Activated T-cell treated with anti-CD3 and anti-CD28 coated beads, Interleukin-2, amount 50 U/mL, for 72 hours (primary cell): ENCODE measurements around the gene MYO9B. TPM values are rescaled to one million over a fixed set of nuclear protein-coding genes. Genes with fewer than 3 reads are reported as not detected.
A peak's percentile ranks its signal among the peaks of the same experiment; 100 is the strongest.

Experiments
- ATAC-seq, 2 donors: fragments of 150-1000 bp; cut with Tn5 transposase; replicated peaks in 1 of 2; 2 replicates each; pipeline ENCODE4 v1.10.0; 2021; ENCODE audit warnings: moderate library complexity in 2 of 2, mild to moderate bottlenecking in 1 of 2
- DNase-seq, 2 donors: peaks; one replicate each; pipeline ENCODE4 v3.0.0; 2021 to 2022; ENCODE audit warnings: mixed read lengths in 1 of 2
- H3K27ac Mint-ChIP-seq: one replicate; pipeline ENCODE4 v1.8.0; 2022; ENCODE audit warnings: mild to moderate bottlenecking, moderate library complexity, mixed read lengths
- H3K27me3 Mint-ChIP-seq: one replicate; pipeline ENCODE4 v1.8.0; 2022; ENCODE audit warnings: low read depth, mixed read lengths
- H3K36me3 Mint-ChIP-seq, 2 donors: one replicate each; pipeline ENCODE4 v1.8.0; 2022; ENCODE audit warnings: mixed read lengths in 2 of 2, mild to moderate bottlenecking in 1 of 2; ENCODE audit not compliant: insufficient read depth in 2 of 2
- H3K4me1 Mint-ChIP-seq: one replicate; pipeline ENCODE4 v1.8.0; 2022; ENCODE audit warnings: low read depth, mixed read lengths
- H3K4me3 Mint-ChIP-seq, 2 donors: one replicate each; pipeline ENCODE4 v1.8.0; 2022; ENCODE audit warnings: mild to moderate bottlenecking in 2 of 2, mixed read lengths in 2 of 2, moderate library complexity in 2 of 2
- H3K9me3 Mint-ChIP-seq, 2 donors: one replicate each; pipeline ENCODE4 v1.8.0; 2022; ENCODE audit warnings: mixed read lengths in 2 of 2
- total RNA-seq, 2 donors: library from RNA; stranded (reverse); gene quantifications; one replicate each; pipeline ENCODE4 v1.2.3, GENCODE V29; 2022

Gene MYO9B
- total RNA-seq, 2 donors from 2014 or later = 106 to 135 TPM

DNA sequence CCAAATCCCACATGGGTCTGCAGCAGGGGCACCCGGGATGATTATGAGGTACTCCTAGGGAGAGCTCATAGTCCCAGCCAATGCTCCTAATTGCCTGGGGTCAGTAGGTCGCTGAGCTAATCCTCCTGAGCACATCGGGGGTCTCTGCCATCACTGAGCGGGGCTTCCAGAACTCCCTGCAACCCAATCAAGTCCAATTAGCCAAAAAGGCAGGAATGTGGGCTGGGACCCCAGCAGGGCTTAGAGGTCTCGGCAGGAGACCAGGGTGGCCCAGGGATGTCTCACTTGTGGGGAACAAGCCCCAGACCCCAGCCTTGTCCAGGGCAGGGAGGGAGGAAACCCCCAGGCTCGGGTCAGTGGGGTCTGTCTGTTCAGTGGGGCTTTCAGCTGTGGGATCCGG, 31.8 kb upstream of the MYO9B start:
- Mint-ChIP-seq H3K9me3 (no peaks in the 10 kb centered on the region), H3K27me3 (no peaks in the 10 kb centered on the region), H3K4me3 (no peak overlapping the region), H3K36me3 (no peaks in the 10 kb centered on the region), H3K4me1 (no peaks in the 10 kb centered on the region), H3K27ac (no peak overlapping the region)
- ATAC-seq = no peak
- no peak for DNase-seq

DNA sequence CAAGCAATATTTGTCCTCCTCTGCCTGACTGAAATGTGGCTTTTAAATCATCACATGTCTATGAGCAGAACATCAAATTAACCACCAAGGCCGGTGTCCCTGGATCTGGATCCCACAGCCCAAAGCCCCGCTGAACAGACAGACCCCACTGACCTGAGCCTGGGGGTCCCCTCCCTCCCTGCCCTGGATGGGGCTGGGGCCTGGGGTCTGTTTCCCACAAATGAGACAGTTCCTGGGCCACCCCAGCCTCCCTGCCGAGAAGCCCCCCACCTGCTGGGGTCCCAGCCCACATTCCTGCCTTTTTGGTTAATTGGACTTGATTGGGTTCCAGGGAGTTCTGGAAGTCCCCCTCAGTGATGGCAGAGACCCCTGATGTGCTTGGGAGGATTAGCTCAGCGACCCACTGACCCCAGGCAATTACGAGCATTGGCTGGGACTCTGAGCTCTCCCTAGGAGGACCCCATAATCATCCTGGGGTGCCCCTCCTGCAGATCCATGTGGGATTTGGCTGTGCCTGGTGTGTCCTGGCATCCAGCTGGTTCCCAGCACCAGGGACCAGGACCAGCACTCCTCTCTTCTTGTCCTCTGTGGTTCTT, 29.6 kb upstream of the MYO9B start:
- Mint-ChIP-seq H3K4me1 (no peaks in the 10 kb centered on the region), H3K4me3 (no peak overlapping the region), H3K27ac (no peak overlapping the region), H3K9me3 (no peaks in the 10 kb centered on the region), H3K27me3 (no peaks in the 10 kb centered on the region), H3K36me3 (peaks cover 0 to 2% of the 10 kb centered on the region in 2 donors)
- ATAC-seq = no peak
- DNase-seq = no peak

DNA sequence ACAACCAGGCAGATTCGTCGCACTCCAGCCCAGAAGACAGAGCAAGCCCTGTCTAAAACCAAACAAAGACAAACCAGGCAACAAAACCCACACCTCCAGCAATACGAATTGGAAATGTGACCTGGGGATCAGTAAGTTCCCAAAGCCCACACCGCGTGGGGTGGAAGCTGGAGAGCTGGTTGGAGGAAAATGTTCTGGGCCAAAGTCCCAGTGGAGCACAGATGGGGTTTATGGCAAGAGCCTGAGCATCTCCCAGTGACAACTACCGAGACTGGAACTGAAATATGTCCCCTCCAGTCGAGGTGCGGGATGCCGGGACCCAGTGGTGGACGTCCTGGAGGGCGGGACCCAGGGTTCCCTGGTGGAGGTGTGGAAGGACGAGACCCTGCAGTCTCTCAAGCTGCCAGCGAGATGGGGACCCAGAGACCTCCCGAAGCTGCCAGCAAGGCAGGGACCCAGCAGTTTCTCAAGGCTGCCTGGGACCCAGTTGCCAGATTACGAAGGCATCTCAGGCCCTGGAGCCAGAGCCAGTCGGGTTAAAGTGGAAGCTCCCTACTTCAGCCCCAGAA, 26.6 kb upstream of the MYO9B start:
- Mint-ChIP-seq H3K4me1 (no peaks in the 10 kb centered on the region), H3K9me3 (no peaks in the 10 kb centered on the region), H3K27me3 (no peaks in the 10 kb centered on the region), H3K36me3 (peaks cover 0 to 12% of the 10 kb centered on the region in 2 donors), H3K27ac (no peak overlapping the region), H3K4me3 (no peak overlapping the region)
- DNase-seq = no peak
- ATAC-seq = no peak

DNA sequence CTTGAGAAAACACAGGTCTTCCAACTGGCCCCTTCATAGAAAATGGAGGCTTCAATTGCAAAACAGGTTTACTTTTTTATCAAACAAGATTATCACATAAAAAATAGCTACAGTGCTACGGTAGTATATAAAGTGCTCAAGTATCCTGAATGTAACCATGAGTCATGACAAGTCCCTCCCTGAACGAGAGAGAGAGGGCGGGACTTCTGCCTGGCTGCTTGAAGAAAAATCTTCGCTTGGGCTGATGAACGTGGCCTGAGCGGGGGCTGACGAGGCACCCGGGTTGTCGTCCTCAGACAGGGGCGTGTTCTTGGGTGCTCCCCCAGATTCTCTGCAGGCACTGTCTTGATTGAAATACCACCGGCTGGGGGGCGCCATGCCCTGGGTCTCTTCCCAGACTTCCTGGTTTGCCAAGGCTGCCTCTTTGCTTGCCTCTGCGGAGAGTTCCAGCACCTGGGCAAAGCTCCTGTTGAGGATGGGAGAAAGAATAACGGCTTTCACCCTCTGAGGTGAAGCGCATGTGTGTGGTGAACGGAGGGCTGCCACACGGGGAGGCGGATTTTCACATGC, 25.8 kb upstream of the MYO9B start:
- Mint-ChIP-seq H3K9me3 (no peaks in the 10 kb centered on the region), H3K27me3 (no peaks in the 10 kb centered on the region), H3K4me3 (no peak overlapping the region), H3K27ac (no peak overlapping the region), H3K36me3 (peaks cover 0 to 12% of the 10 kb centered on the region in 2 donors), H3K4me1 (no peaks in the 10 kb centered on the region)
- DNase-seq (no peak), ATAC-seq (no peak)

DNA sequence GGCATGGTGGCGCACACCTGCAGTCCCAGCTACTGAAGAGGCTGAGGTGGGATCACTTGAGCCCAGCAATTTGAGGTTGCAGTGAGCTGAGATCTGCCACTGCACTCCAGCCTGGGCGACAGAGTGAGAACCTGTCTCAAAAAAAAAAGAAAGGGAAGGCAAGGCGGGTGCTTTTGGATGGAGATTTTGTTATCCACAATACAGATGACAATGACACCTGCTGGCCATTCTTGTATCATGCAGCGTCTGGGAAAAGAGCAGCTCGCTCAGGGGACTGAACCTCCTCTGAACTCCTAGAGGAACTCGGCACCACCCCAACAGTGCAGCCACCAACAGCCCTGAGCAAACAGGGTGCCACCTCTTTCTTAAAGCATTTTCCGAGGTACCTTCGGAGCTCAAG, 23.1 kb upstream of the MYO9B start:
- Mint-ChIP-seq H3K9me3 (no peaks in the 10 kb centered on the region), H3K27ac (no peak overlapping the region)
- no peak for ATAC-seq

DNA sequence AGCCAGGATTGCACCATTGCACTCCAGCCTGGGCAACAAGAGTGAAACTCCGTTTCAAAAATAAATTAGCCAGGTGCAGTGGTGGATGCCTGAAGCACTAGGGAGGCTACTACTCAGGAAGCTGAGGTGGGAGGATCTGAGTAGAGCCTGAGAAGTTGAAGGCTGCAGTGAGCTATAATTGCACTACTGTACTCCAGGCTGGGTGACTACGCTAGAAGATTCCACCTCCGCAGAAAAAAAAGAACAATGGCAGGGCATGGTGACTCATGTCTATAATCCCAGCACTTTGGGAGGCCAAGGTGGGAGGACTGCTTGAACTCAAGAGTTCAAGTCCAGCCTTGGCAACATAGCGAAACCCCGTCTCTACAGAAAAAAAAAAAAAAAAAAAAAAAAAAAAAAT, 20.8 kb upstream of the MYO9B start:
- H3K27me3 Mint-ChIP-seq = no peaks in the 10 kb centered on the region

More for the DNA sequence above, 23.1 kb upstream of the MYO9B start:
- Mint-ChIP-seq H3K4me3 (no peak overlapping the region), H3K36me3 (peaks cover 0 to 12% of the 10 kb centered on the region in 2 donors), H3K4me1 (no peaks in the 10 kb centered on the region), H3K27me3 (no peaks in the 10 kb centered on the region)
- no peak for DNase-seq

DNA sequence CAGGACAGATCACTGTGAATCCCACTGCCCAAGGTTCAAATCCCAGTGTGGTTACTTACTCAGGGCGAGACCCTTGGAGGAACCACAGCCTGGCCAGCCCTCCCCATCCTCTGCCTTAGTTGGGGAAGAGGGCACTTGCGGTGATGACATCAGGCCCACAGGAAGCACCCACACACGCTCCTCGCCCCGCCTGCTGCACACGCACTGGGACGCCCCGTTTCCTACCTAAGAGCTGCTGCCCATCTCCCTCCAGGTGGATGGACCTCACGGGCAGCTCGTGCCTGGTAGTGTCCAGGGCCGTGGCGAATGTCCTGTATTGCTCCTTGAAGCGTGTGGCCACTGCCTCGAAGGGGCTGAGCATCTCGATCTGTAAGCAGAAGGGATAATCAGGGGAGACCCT, 19.9 kb upstream of the MYO9B start:
- ATAC-seq = no peak
- DNase-seq = no peak
- Mint-ChIP-seq H3K9me3 (no peaks in the 10 kb centered on the region), H3K27ac (no peak overlapping the region), H3K27me3 (no peaks in the 10 kb centered on the region), H3K36me3 (peaks cover 5 to 26% of the 10 kb centered on the region in 2 donors), H3K4me3 (no peak overlapping the region), H3K4me1 (peaks cover 4% of the 10 kb centered on the region)

More for the DNA sequence above, 20.8 kb upstream of the MYO9B start:
- peaks cover 5 to 22% of the 10 kb centered on the region in 2 donors for H3K36me3 Mint-ChIP-seq
- H3K27ac Mint-ChIP-seq = no peak overlapping the region
- H3K9me3 Mint-ChIP-seq = no peaks in the 10 kb centered on the region
- no peak for ATAC-seq
- H3K4me1 Mint-ChIP-seq = no peaks in the 10 kb centered on the region
- no peak overlapping the region for H3K4me3 Mint-ChIP-seq
- no peak for DNase-seq

DNA sequence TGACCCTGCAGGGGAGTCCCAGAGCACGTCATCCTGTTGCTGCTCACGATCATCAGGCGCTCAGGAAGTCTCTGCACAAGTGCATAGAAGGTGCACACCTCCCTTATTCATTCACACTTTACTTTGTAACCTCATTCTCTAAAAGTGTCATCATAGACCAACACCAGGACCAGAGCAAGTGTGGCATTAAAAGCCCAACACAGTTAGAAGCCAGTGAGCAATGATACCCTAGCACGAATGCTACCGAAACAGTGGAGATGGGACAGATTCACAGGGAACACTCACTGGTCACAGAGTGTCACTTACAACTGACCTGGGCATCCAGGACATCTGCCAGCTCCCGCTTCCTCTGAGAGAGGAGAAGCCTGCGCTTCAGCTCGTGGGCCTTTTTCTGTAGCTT, 17.3 kb upstream of the MYO9B start:
- H3K4me3 Mint-ChIP-seq = no peak overlapping the region
- no peak for ATAC-seq
- no peaks in the 10 kb centered on the region for H3K27me3 Mint-ChIP-seq
- H3K4me1 Mint-ChIP-seq = peaks cover 12% of the 10 kb centered on the region
- H3K27ac Mint-ChIP-seq = no peak overlapping the region
- peaks cover 8 to 18% of the 10 kb centered on the region in 2 donors for H3K36me3 Mint-ChIP-seq
- H3K9me3 Mint-ChIP-seq = no peaks in the 10 kb centered on the region
- no peak for DNase-seq

DNA sequence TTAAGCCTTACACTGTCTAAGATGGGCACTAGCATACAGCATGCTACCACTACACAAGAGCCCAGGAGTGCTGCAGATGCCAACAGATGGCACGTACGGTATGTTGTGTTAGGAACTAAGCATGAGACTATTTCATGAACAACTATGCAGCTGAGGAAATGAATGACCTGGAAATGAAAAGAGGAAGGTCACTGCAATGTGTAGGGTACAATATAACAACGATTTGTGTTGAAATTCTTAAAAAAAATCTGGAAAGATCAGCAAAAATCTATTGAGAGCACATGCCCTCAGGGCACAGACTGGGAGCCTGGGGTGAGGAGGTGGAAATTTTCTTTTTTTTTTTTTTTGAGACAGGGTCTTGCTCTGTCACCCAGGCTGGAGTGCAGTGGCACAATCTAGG, 14.8 kb upstream of the MYO9B start:
- H3K27me3 Mint-ChIP-seq = no peaks in the 10 kb centered on the region

DNA sequence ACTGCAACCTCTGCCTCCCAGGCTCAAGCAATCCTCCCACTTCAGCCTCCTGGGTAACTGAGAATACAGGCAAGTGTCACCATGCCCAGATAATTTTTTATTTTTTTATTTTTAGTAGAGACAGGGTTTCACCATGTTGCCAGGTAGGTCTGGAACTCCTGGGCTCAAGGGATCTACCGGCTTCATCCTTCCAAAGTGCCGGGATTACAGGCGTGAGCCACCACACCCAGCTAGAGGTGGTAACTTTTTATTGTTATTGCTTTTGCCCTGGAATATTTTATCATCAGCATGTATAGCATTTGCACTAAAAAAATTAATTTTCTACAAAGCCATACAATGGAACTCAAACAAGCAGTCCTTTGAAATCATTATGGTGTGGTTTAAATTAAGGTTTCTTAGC, 14.4 kb upstream of the MYO9B start:
- H3K27me3 Mint-ChIP-seq = no peaks in the 10 kb centered on the region
- peaks cover 8 to 31% of the 10 kb centered on the region in 2 donors for H3K36me3 Mint-ChIP-seq
- peaks cover 42% of the 10 kb centered on the region for H3K4me1 Mint-ChIP-seq
- DNase-seq (no peak), ATAC-seq (no peak)
- no peak overlapping the region for H3K4me3 Mint-ChIP-seq
- H3K9me3 Mint-ChIP-seq = no peaks in the 10 kb centered on the region
- no peak overlapping the region for H3K27ac Mint-ChIP-seq

More for the DNA sequence above, 14.8 kb upstream of the MYO9B start:
- DNase-seq = no peak
- H3K4me1 Mint-ChIP-seq = peaks cover 37% of the 10 kb centered on the region
- H3K9me3 Mint-ChIP-seq = no peaks in the 10 kb centered on the region
- H3K27ac Mint-ChIP-seq = no peak overlapping the region
- H3K4me3 Mint-ChIP-seq = no peak overlapping the region
- ATAC-seq = no peak
- H3K36me3 Mint-ChIP-seq = peaks cover 8 to 30% of the 10 kb centered on the region in 2 donors

DNA sequence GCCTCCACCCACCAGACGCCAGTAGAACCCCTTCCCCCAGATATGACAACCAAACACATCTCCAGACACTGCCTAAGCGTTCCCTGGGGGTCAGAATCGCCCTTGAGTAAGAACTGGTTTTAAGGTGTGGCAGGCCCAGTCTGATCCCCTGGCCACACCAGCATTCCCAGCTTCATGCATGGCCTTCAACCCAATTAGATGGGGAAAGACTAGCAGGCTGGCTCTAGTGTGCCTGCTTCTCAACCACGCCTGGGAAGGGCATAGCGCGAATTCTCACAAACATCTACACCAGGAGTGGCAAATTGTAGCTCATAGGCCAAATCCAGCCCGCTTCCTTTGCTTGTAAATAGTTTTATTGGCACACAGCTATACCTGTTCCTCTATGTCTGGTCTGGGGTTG, 13.9 kb upstream of the MYO9B start:
- no peaks in the 10 kb centered on the region for H3K9me3 Mint-ChIP-seq
- peaks cover 46% of the 10 kb centered on the region for H3K4me1 Mint-ChIP-seq
- no peak for ATAC-seq
- H3K36me3 Mint-ChIP-seq = peaks cover 8 to 36% of the 10 kb centered on the region in 2 donors
- H3K27ac Mint-ChIP-seq = no peak overlapping the region
- no peaks in the 10 kb centered on the region for H3K27me3 Mint-ChIP-seq
- DNase-seq = no peak
- no peak overlapping the region for H3K4me3 Mint-ChIP-seq

DNA sequence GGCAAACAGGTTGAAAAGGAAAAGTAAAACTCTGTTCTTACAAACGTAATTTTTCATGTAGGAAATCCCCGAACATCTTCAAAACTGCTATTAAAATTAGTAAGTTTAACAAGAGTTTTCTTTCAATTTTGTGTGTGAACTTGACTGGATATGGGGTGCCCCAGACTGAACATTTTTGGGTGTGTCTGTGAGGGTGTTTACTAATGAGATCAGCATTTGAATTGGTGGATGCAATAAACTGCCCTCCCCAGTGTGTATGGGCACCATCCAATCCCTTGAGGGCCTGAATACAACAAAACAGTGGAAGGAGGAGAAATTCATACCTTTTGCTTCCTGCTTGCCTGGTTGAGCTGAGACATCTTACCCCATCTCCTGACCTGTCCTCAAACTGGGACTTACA, 12.1 kb upstream of the MYO9B start:
- no peak for DNase-seq
- Mint-ChIP-seq H3K4me1 (peaks cover 54% of the 10 kb centered on the region), H3K9me3 (no peaks in the 10 kb centered on the region), H3K36me3 (peaks cover 9 to 45% of the 10 kb centered on the region in 2 donors), H3K27me3 (no peaks in the 10 kb centered on the region), H3K4me3 (peak overlapping the region in 1 of 2 donors; percentile 15), H3K27ac (no peak overlapping the region)
- peak in 1 of 2 donors; percentile 55 for ATAC-seq

DNA sequence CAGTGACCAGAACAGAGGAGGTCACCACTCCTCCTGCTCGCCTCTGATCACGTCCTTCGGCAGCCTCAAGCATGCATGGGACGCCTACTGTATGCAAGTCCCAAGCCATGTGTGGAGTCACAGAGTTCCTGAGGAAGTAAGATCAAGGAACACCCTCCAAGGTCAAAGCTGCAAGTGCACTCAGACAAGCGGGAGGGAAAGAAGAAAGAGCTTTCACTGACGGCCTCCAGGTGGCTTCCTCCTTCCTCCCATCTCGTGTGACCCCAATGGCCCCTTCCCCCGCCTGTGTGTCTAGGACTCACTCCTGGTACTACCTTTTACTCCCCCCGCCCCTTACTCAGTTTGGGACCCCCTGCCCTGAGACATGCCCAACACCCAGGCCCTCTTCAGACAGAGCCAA, 6.4 kb upstream of the MYO9B start:
- Mint-ChIP-seq H3K9me3 (no peaks in the 10 kb centered on the region), H3K4me3 (no peak overlapping the region), H3K27ac (no peak overlapping the region), H3K36me3 (peaks cover 6 to 34% of the 10 kb centered on the region in 2 donors), H3K27me3 (no peaks in the 10 kb centered on the region), H3K4me1 (peaks cover 62% of the 10 kb centered on the region)
- DNase-seq (no peak), ATAC-seq (no peak)

DNA sequence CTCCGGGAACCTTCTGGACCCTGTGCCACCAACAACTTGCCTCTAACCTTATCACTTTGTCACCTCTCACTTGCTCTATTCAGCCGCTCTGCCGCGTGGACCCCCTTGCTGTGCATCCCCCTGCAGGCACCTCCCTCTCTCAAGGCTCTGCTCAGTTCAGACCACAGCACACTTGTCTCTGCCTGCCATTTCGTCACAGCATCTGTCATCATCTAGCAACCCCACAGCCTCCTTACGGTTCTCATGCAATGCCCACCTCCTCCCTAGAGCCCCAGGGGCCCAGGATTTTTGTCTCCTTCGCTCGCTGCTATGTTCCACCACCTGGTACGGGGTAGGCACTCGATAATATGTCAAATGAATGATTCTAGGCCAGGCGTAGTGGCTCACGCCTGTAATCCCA, 5.2 kb upstream of the MYO9B start:
- H3K27ac Mint-ChIP-seq = no peak overlapping the region
- no peaks in the 10 kb centered on the region for H3K27me3 Mint-ChIP-seq
- H3K4me3 Mint-ChIP-seq = no peak overlapping the region
- H3K9me3 Mint-ChIP-seq = no peaks in the 10 kb centered on the region
- H3K36me3 Mint-ChIP-seq = peaks cover 9 to 29% of the 10 kb centered on the region in 2 donors
- H3K4me1 Mint-ChIP-seq = peaks cover 57% of the 10 kb centered on the region
- ATAC-seq (no peak), DNase-seq (no peak)
